B cell (primary cell): Measurements from ENCODE around the gene MPZL3. TPM values are rescaled to one million over a fixed set of nuclear protein-coding genes. Genes with fewer than 3 reads are reported as not detected.

ENCODE experiments used
- ATAC-seq: fragments of 200-7000 bp; cut with Tn5 transposase; one replicate; pipeline ENCODE4 v1.10.0; 2021; ENCODE audit warnings: low read depth, mild to moderate bottlenecking, moderate number of reproducible peaks, moderate library complexity
- CTCF ChIA-PET: fragments of 350-600 bp; sonication (Branson Sonifier 250); formaldehyde crosslinking; loops from one replicate; lab custom pipeline; 2021; ENCODE audit warnings: antibody characterized with exemption, inconsistent platforms; lab: Charles Lee
- POLR2A ChIA-PET: fragments of 350-600 bp; sonication (Branson Sonifier 250); formaldehyde crosslinking; loops from one replicate; lab custom pipeline; 2021; ENCODE audit warnings: antibody characterized with exemption; lab: Charles Lee
- DNase-seq: peaks from one replicate; pipeline ENCODE4 v3.0.0; 2013
- H2AFZ ChIP-seq: 2 replicates; pipeline ENCODE4 v1.6.1; 2012; ENCODE audit warnings: mild to moderate bottlenecking, low read depth, low read length; ENCODE audit not compliant: insufficient read depth, poor library complexity, severe bottlenecking
- H3K27ac ChIP-seq, 2 donors: 1 replicate in 1 of 2; 2 replicates in 1 of 2; pipeline ENCODE4 v1.5.1; 2012 to 2013; ENCODE audit warnings: low read length in 2 of 2, mild to moderate bottlenecking in 2 of 2, moderate library complexity in 1 of 2
- H3K27me3 ChIP-seq, 4 experiments: fragments of 200-600 bp in 1 of 4; sonication (generic) in 1 of 4; replicated peaks in 1 of 4; 1 replicate in 2 of 4; 2 replicates in 2 of 4; pipeline versions ENCODE4 v1.6.1 to v1.7.0; 2013 to 2016; ENCODE audit warnings: low read length in 3 of 4, mild to moderate bottlenecking in 2 of 4, mixed read lengths in 1 of 4, moderate library complexity in 1 of 4; ENCODE audit not compliant: insufficient read depth in 4 of 4, control insufficient read depth in 3 of 4; ENCODE audit errors: control extremely low read depth in 1 of 4
- H3K36me3 ChIP-seq, 2 experiments: replicated peaks in 1 of 2; 1 replicate in 1 of 2; 2 replicates in 1 of 2; pipeline versions ENCODE4 v1.6.1 to v1.7.1; 2013; ENCODE audit warnings: low read length in 1 of 2; ENCODE audit not compliant: insufficient read depth in 2 of 2, control insufficient read depth in 1 of 2; ENCODE audit errors: control extremely low read depth in 1 of 2, extremely low read depth in 1 of 2
- H3K4me1 ChIP-seq, 2 donors: fragments of 200-600 bp in 1 of 2; sonication (generic) in 1 of 2; 1 replicate in 1 of 2; 2 replicates in 1 of 2; pipeline versions ENCODE4 v1.5.1 to v1.6.1; 2013 to 2017; ENCODE audit warnings: low read length in 2 of 2; ENCODE audit not compliant: control insufficient read depth in 2 of 2, insufficient read depth in 2 of 2
- H3K4me2 ChIP-seq: replicated peaks from 2 replicates; pipeline ENCODE3; 2012; ENCODE audit warnings: mild to moderate bottlenecking, low read depth, low read length; ENCODE audit not compliant: poor library complexity, severe bottlenecking
- H3K4me3 ChIP-seq, 5 experiments: fragments of 200-600 bp in 1 of 5; sonication (generic) in 1 of 5; 1 replicate in 3 of 5; 2 replicates in 2 of 5; pipeline versions ENCODE4 v1.5.1 to v1.7.0; 2011 to 2016; ENCODE audit warnings: low read length in 4 of 5, mild to moderate bottlenecking in 4 of 5, low read depth in 2 of 5, control low read depth in 1 of 5, moderate library complexity in 1 of 5; ENCODE audit not compliant: insufficient read depth in 1 of 5; ENCODE audit errors: control extremely low read depth in 1 of 5, extremely low read depth in 1 of 5
- H3K79me2 ChIP-seq: fragments of 200-600 bp; sonication (generic); one replicate; pipeline ENCODE4 v1.6.0; 2016; ENCODE audit warnings: low read length; ENCODE audit not compliant: control insufficient read depth, insufficient read depth
- H3K9ac ChIP-seq: fragments of 200-600 bp; sonication (generic); 2 replicates; pipeline ENCODE4 v1.6.1; 2017; ENCODE audit warnings: mild to moderate bottlenecking, low read length, moderate library complexity
- H3K9me3 ChIP-seq, 3 donors: one replicate each; pipeline versions ENCODE4 v1.6.1 to v1.7.1; 2013; ENCODE audit warnings: low read length in 2 of 3; ENCODE audit not compliant: control insufficient read depth in 2 of 3, insufficient read depth in 1 of 3; ENCODE audit errors: control extremely low read depth in 1 of 3
- H4K20me1 ChIP-seq: 2 replicates; pipeline ENCODE4 v1.6.0; 2012; ENCODE audit warnings: mild to moderate bottlenecking, low read length; ENCODE audit not compliant: insufficient read depth, control insufficient read depth, poor library complexity, severe bottlenecking
- H3K27ac Mint-ChIP-seq: one replicate; pipeline ENCODE4 v1.8.0; 2021; ENCODE audit warnings: mixed read lengths
- H3K27me3 Mint-ChIP-seq: one replicate; pipeline ENCODE4 v1.8.0; 2021; ENCODE audit warnings: mixed read lengths
- H3K4me1 Mint-ChIP-seq: one replicate; pipeline ENCODE4 v1.8.0; 2021; ENCODE audit warnings: mixed read lengths
- H3K4me3 Mint-ChIP-seq: one replicate; pipeline ENCODE4 v1.8.0; 2021; ENCODE audit warnings: mixed read lengths
- H3K9me3 Mint-ChIP-seq: one replicate; pipeline ENCODE4 v1.8.0; 2022; ENCODE audit warnings: mixed read lengths; ENCODE audit not compliant: insufficient read depth
- CTCF ChIP-seq: fragments of 200-600 bp; IDR thresholded peaks from one replicate; pipeline ENCODE4 v1.8.0; 2022; ENCODE audit warnings: antibody characterized with exemption, mild to moderate bottlenecking
- EZH2 ChIP-seq: IDR thresholded peaks from 2 replicates; pipeline ENCODE4 v1.6.1; 2012; ENCODE audit warnings: borderline replicate concordance, low read depth, mild to moderate bottlenecking, moderate library complexity, low read length; ENCODE audit not compliant: insufficient read depth, poor library complexity, severe bottlenecking
- WGBS: methylation state at CpG from one replicate; pipeline ENCODE4 v1.1.5; 2013; ENCODE audit warnings: missing lambda C conversion rate; ENCODE audit not compliant: insufficient coverage; 5-methylcytosine and 5-hydroxymethylcytosine counted together
- intact Hi-C: fragments of 100-400 bp; cut with micrococcal nuclease; formaldehyde crosslinking; loops from one replicate; pipeline ENCODE4 v1.10.0; 2022
- polyA plus RNA-seq: library from polyadenylated mRNA; depleted of rRNA; stranded (reverse); fragments of >200 nt; gene quantifications from 2 replicates; pipeline ENCODE4 v1.2.3, GENCODE V29; 2012
- total RNA-seq, 2 donors: library from RNA; stranded (reverse); fragments of 120-200 nt in 1 of 2; gene quantifications; 1 replicate in 1 of 2; 2 replicates in 1 of 2; pipeline versions ENCODE4 v1.2.3 to v1.2.4, GENCODE V29; 2013 to 2022

Gene MPZL3
- total and polyA plus RNA-seq, 2 donors (not counting 1 experiment from before 2014, with no cell fraction given) = 1.4 to 4.2 TPM

- CTCF ChIA-PET = interaction anchor here (4.9 kb wide), 1 partner anchor 44 kb away, joined by 32 read pairs; no protein-coding TSS in a partner anchor
These were observed 9.0 kb downstream of the MPZL3 start for GRCh38 chr11:118243161-118243560.

More at GRCh38 chr11:118243161-118243560, 9.0 kb downstream of the MPZL3 start:
- Histone ChIP-seq H3K79me2 (peaks cover 12% of the 10 kb centered on the region), H3K9ac (no peak overlapping the region), H3K4me2 (no peak overlapping the region), H3K27ac (no peak overlapping the region), H4K20me1 (no peaks in the 10 kb centered on the region), H2AFZ (no peak overlapping the region), H3K4me3 (no peak overlapping the region), H3K4me1 (peaks cover 15 to 21% of the 10 kb centered on the region in 2 donors), H3K9me3 (no peaks in the 10 kb centered on the region), H3K36me3 (no peaks in the 10 kb centered on the region), H3K27me3 (no peaks in the 10 kb centered on the region)
- POLR2A ChIA-PET = interaction anchor here (0.6 kb wide), 1 partner anchor 16 kb away, joined by 3 read pairs; no protein-coding TSS in a partner anchor
- DNase-seq = no peak
- no peak overlapping the region for H3K27ac Mint-ChIP-seq
- H3K4me3 Mint-ChIP-seq = no peak overlapping the region
- peaks cover 4% of the 10 kb centered on the region for H3K27me3 Mint-ChIP-seq
- no peak for TF ChIP-seq CTCF
- TF ChIP-seq EZH2 = no peak
- WGBS = 94% methylated on average over 8 of the region's 8 CpGs
- ATAC-seq = no peak
- H3K4me1 Mint-ChIP-seq = peaks cover 40% of the 10 kb centered on the region
- H3K9me3 Mint-ChIP-seq = no peaks in the 10 kb centered on the region
- intact Hi-C loops = loop anchor here (5.0 kb wide), 1 partner anchor 36 kb away; no protein-coding TSS in a partner anchor
